ENCODE results near the gene NFATC2IP. TPM values are rescaled to one million over a fixed set of nuclear protein-coding genes. Genes with fewer than 3 reads are reported as not detected.
"Not testable (repeated sequence)": the region's sequence is repeated elsewhere in the genome, so short reads cannot be mapped to it uniquely, and the experiment has no call there.

Gene NFATC2IP
- polyA plus RNA-seq, 5 donors = 57.6 to 78.7 (median 68.0) TPM

DNA sequence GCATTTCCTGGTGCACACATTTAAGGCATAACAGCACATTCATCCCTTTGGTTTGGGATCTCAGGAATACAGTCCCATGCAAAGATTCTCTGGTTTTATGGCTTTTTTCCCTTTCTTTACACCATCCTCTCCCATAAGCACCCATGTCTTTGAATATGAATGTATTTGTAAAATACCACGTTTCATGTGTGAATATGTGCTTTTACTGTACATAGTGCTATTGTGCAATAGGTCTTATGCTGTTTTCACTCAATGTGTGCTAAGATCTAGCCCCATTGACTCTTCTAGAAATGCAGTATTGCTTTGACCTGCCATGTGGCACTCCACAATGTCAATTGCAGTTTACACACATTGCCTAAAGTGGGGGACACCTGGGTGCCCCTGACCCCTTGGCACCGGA is 13.8 kb downstream of the NFATC2IP start:
- no peak for DNase-seq

DNA sequence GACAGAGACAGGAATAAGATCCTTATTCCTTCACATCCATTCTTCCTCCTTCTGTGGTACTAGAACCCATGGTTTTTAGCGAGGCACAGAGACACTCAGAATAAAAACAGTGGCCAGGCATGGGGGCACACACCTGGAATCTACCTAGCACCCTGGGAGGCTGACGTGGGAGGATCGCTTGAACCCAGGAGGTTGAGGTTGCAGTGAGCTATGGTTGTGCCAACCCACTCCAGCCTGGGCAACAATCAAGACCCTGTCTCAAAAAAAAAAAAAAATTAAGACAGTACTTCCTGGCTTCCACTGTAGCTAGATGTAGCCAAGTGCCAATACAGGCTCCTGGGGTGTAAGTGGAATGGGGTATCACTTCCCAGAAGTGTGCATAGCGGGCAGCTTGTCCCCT is 16.4 kb downstream of the NFATC2IP start:
- no peak for DNase-seq

DNA sequence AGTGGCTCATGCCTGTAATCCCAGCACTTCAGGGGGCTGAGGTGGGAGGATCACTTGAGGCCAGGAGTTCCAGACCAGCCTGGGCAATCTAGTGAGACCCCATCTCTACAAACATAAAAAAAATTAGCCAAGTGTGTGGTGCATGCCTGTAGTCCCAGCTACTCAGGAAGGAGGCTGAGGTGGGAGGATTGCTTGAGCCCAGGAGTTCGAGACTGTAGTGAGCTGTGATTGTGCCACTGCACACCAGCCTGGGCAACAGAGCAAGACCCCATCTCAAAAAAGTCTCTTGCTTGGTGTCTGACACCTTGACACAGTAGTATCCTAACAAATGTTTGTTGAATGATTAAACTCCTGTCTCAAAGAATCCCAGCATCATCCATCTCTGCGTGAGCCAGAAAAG is 19.0 kb downstream of the NFATC2IP start:
- DNase-seq = not testable (repeated sequence)

DNA sequence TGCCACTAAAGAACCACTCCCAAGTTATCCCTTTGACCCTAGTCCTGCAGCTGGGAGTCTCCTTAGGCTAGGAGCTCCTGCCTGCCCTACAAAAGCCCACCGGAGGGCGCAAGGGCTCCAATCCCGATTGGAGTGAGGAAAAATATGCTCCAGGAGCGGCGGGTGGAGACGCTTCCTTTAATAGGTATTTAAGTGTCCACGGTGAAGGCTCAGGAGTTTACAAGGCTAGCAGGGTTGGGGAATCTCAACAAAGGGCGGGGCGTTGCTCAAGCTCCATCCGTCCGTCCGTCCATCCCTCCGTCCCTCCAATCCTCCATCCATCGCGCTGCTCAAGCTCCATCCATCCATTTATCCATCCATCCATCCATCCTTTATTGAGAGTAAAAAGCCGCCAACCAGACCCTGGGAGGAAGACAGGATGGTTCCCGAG is 23.3 kb downstream of the NFATC2IP start:
- peak; percentile 23 to 43 for DNase-seq

DNA sequence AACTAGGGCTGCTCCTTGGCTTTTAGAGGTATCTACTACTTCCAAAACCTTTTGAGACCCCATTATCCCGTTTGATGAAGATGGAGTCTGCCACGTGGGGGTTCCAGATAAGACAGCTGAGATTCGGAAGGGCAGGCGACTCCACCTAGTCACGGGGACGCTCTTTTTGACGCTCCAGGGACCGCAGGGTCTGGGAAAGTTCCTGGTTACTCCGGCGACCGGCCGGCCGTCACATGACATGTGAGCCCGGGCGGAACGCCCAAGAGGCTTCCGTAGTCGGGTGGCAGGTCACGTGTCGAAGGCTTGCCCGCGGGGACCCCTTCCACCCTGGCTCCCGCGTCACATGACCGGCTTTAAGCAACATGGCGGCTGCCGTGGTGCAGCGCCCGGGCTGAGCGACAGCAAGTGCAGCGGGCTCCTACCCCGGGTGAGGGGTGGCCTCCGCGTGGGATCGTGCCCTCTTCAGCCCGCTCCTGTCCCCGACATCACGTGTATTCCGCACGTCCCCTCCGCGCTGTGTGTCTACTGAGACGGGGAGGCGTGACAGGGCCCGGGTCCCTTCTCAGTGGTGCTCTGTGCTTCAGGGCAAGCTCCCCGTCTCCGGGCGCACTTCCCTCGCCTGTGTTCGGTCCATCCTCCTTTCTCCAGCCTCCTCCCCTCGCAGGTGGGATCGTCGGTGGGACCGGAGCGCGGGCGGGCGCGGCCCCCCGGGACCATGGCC is 23.9 kb downstream of the NFATC2IP start, which contains the start of gene SPNS1:
TSS of gene SPNS1 (plus strand) at position 342 of the 721 bp plus-strand sequence. CDS start at position 716, 374 bp downstream.
- DNase-seq = peak; percentile 94 to 95

DNA sequence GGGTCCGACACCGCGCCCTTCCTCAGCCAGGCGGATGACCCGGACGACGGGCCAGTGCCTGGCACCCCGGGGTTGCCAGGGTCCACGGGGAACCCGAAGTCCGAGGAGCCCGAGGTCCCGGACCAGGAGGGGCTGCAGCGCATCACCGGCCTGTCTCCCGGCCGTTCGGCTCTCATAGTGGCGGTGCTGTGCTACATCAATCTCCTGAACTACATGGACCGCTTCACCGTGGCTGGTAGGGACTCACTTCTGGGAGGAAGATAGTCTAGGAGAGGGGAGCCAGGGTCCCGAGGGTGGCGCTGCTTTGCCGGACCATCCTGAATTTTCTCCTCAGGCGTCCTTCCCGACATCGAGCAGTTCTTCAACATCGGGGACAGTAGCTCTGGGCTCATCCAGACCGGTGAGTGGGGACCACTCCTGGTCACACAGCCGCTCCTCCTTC is 24.4 kb downstream of the NFATC2IP start:
- no peak for DNase-seq

DNA sequence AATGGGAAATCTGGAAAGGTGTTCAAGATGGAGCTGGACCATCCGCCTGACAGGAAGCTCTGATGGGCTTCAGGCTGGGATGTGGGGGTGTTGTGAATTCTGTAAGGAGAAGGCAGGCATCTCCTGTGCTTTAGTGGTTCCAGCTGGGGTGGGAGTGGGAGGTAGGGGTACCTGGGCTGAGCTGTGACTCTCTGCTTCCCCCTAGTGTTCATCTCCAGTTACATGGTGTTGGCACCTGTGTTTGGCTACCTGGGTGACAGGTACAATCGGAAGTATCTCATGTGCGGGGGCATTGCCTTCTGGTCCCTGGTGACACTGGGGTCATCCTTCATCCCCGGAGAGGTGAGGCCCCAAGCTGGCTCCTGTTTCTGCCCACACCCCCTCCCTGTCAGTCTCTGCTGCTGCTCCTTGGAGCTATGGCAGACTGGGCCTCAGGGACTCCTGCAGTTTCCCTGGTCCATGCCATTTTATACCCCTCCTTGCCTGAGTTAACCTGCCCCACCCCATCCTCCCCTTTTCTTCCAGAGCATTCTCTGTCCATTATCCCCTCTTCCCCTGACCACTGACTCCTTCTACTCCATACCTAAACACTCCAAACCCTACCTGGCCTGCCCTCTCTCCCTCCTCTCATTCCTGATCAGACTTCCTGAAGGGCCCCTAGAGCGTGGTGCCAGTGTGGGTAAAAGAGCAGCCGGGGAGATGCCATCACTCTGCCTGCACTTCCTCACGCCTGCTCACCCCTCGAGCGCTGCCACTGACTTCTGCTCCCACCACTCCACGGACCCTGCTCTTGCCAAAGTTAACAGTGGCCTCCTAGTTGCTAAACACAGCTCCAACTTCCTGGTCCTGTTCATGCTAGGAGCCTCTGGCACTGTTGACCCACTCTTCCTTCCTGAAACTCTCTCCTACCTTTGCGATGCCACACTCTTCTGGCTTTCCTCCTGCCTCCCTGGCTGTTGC is 27.2 kb downstream of the NFATC2IP start:
- no peak for DNase-seq

DNA sequence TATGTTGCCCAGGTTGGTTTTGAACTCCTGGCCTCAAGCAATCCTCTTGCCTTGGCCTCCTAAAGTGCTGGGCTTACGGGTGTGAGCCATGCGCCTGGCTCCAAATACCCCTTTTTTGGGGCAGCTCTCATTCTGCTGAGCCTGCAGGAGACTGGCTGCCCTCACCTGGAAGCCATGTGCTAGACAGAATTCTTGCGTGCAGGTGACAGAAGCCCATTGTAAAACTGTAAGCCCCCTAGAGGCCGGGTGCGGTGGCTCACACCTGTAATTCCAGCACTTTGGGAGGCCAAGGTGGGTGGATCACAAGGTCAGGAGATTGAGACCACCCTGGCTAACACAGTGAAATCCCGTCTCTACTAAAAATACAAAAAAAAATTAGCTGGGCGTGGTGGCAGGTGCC is 29.6 kb downstream of the NFATC2IP start:
- not testable (repeated sequence) for DNase-seq

DNA sequence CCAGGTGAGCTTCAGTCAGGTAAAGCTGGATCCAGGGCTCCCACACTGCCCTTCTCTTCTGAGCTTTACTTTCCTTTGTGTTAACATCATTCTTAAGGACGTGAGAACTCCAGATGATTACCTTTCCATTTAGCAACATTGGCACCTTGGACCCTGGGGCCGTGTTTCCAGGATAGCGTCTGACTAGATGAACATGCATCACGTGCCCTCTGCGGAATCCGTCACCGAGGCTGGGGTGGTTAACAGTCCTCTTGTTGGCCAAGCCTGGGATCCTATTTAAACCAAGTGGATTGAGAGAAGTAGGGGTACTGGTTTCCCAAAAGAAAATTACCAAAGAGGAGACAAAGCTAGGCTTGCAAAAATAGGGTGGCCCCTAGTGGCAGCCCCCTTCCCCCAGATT is 30.2 kb downstream of the NFATC2IP start:
- no peak for DNase-seq

DNA sequence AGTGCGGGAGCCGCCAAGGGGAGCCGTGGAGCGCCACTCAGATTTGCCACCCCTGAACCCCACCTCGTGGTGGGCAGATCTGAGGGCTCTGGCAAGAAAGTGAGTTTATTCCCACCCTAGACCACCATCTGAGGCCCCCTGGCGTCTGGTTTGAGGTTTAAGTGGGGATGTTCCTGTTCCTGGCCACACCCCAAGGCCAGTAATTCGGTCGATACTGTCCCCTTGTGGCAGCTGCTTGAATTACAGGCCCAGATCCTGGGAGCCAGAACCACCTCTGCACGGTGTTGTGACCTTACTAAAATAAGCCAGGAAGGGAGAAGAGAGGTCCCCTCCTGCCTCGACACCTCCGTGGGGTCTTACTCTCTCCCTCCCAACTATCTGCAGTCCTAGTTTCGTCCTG is 30.8 kb downstream of the NFATC2IP start:
- no peak for DNase-seq

DNA sequence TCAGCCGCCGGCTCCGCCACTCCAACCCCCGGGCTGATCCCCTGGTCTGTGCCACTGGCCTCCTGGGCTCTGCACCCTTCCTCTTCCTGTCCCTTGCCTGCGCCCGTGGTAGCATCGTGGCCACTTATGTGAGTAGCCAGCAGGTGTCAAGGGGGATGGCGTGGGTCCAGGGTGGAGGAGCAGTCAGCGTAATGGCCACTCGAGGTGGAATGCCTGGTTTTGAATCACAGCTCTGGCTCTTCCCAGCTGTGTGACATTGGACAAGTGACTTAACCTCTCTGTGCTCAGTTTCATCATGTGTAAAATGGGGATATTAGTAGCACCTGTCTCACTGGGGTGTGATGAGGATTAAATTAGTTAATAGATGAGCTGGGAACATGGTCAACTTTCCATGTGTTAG is 31.7 kb downstream of the NFATC2IP start:
- no peak for DNase-seq

DNA sequence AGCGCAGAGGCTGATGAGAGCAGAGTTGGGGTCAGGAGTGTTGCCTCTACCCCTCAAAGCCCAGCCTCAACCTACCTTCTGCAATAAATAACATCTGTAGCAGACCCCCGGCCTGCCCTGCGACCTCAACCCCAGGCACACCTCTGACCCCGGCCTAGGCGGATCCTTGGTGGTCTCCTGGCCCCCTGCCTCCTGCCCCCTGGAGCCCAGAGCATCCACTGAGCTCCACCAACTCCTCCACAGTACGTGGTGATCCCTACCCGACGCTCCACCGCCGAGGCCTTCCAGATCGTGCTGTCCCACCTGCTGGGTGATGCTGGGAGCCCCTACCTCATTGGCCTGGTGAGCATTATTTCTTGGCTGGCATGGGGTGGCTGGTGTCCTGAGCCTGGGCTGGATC is 32.2 kb downstream of the NFATC2IP start:
- DNase-seq = no peak

DNA sequence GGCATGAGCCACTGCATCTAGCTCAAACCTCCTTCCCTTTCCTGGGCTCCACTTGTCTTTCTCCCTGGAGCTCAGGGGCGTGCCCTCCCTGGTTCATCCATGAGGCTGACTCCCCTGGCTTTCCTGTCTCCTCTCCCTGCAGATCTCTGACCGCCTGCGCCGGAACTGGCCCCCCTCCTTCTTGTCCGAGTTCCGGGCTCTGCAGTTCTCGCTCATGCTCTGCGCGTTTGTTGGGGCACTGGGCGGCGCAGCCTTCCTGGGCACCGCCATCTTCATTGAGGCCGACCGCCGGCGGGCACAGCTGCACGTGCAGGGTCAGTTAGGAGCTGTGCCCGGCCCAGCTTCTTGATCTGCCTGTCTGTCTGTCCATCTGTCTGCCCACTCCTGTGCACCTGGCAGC is 32.9 kb downstream of the NFATC2IP start:
- no peak for DNase-seq

DNA sequence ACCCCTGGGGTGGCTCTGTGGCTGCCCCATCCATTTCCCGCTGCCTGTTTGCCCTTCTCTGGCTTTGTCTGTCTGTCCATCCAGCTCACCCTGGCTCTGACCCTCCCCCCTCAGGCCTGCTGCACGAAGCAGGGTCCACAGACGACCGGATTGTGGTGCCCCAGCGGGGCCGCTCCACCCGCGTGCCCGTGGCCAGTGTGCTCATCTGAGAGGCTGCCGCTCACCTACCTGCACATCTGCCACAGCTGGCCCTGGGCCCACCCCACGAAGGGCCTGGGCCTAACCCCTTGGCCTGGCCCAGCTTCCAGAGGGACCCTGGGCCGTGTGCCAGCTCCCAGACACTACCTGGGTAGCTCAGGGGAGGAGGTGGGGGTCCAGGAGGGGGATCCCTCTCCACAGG is 33.4 kb downstream of the NFATC2IP start:
- no peak for DNase-seq

DNA sequence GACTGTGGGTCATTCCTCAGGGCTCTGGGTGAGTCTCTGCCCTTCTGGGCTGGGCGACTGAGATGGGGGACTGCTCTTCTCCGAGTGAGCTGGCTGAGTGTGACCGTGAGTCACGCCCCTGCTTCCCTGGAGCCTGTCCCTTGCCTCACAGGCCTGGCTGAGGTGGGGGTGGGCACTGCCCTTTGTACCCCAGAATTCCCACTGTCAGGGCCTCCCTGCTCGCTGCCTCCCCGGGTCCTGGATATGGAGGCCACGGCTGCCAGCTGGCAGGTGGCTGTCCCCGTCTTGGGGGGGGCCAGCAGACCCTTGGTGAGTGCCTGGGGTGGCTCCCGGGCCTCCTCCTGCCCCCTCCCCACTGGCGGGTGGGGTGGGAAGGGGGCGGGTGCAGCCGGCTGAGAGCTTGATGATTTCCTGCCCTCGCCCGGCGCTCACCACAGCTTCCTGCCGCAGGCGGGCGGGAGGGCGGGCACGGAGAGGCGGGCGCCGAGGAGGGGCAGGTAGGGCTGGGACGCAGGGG is 33.9 kb downstream of the NFATC2IP start, which contains the start of gene LAT:
TSS of gene LAT (plus strand) at position 434 of the 517 bp plus-strand sequence. CDS start 366 bp downstream, outside the sequence.
- DNase-seq = no peak

DNA sequence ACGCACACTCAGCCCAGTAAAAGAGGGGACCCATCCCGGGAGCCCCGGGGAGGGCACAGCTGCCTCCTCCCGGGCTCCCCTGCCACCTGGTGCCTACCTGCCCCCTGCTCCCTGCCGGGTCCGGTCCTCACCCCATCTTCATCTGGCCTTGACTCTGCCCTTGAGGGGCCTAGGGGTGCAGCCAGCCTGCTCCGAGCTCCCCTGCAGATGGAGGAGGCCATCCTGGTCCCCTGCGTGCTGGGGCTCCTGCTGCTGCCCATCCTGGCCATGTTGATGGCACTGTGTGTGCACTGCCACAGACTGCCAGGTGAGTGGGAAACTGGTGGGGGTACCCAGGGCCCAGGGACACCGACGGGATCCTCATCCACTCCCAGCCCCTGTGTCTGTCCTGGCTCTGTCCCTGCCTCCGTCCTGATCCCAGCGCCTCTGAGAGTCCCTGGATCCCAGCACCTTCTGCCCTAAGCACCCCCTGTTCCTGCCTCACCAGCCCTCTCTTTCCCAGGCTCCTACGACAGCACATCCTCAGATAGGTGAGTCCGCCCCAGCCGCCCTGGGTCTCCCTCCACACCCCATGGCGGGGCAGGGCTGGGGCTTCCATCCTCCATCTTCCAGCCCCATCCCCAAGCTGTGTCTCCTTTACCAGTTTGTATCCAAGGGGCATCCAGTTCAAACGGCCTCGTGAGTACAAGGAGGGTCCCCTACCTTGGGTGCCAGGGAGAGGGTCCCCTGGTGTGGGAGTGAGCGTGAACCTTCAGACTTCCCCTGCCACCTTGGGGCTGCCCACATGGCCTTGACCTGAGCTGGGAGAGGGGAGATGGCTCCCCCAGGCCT is 34.7 kb downstream of the NFATC2IP start:
- no peak for DNase-seq

DNA sequence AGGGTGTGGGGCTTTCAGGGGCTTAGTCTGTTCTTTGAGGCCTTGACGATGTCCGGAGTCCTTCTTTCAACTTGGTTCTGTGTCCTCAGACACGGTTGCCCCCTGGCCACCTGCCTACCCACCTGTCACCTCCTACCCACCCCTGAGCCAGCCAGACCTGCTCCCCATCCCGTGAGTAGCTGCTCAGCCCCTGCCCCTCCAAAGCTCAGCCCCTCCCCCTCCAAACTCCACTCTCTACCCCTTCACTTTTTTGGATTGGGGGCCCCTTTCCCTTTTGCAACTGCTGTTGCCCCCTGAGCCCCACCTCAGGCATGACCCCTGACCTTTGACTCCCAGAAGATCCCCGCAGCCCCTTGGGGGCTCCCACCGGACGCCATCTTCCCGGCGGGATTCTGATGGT is 35.3 kb downstream of the NFATC2IP start:
- DNase-seq = no peak

DNA sequence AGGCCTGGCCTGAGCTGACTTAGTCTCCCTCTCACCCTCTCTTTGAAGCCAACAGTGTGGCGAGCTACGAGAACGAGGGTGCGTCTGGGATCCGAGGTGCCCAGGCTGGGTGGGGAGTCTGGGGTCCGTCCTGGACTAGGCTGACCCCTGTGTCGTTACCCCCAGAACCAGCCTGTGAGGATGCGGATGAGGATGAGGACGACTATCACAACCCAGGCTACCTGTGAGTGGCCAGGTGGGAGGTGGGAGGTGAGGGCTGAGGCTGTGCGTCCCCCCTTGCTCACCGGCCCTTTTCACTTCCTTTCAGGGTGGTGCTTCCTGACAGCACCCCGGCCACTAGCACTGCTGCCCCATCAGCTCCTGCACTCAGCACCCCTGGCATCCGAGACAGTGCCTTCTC is 35.8 kb downstream of the NFATC2IP start:
- no peak for DNase-seq

DNA sequence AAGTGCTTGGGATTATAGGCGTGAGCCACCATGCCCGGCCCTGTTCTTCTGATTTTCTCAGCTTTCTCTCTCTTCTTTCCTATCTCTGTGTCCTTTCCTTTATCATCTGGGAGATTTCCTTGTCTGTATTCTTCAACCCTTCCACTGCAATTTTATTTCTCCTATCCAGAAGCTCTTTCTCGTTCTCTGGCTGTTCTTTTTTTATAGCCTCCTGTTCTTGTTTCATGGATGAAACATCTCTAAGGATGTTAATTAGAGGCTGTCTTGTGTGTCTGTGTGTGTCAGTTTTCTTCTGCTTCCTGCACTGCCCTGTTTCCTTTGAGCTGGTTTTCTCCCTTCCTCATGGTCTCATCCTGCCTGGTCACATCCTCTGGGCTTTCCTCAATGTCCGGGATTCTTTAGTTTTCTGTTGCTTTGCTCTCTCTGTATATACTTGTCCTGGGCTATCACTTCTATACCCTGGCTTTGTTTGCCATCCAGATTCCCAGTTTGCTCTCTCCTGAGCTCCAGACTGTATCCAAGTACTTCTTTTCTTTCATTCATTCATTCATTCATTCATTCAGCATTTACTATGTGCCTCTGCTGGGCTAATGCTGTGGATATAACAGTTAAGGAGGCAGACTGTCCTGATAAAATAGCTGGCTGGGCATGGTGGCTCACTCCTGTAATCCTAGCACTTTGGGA is 36.6 kb downstream of the NFATC2IP start:
- DNase-seq = no peak

DNA sequence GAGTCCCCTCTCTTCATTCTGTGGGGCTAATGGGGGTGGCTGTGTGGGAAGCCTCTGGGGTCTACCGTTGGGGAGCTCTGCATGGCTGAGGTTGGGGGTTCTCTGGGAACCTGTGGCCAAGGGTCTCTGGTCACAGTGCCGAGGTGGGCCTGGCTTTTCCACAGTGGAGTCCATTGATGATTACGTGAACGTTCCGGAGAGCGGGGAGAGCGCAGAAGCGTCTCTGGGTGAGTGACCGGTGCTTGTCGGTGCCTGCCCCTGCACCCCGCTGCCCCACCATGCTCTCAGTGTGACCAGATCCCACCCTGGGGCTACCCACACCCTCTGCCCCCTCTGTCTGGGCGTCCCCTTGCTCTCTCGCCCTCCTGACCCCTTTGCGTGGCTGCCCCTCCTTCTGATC is 38.6 kb downstream of the NFATC2IP start:
- no peak for DNase-seq

Measured in right lung (tissue), 5 donors.